Measurements from ENCODE around the gene LRRC55. TPM values are rescaled to one million over a fixed set of nuclear protein-coding genes. Genes with fewer than 3 reads are reported as not detected.

The LRRC55 gene
- total RNA-seq, 1 donor from 2014 or later: not detected

DNA sequence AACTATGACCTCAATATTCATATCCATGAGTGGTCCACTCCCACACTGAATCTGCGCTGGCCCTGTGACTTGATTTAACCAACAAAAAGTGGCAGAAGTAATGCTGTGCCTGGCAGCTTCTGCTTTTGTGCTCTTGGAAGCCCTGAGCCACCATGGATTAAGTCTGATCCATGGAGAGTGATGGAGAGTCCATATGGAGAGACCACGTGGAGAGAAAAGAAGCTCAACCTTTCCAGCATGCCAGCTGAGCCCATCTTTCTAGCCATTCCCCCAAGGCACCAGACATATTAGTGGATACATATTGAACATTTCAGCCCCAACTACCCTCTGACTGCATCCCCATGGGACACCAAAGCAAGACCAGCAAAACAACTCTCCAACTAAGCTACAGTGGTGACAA lies 16.0 kb downstream of the LRRC55 start:
- no peak overlapping the region for H3K27ac Mint-ChIP-seq (ENCODE audit: unreplicated experiment)
- peaks cover 11% of the 10 kb centered on the region for H3K27me3 Mint-ChIP-seq (ENCODE audit: unreplicated experiment)
- H3K36me3 Mint-ChIP-seq (ENCODE audit: unreplicated experiment): no peaks in the 10 kb centered on the region
- TF ChIP-seq, protein P1, sequence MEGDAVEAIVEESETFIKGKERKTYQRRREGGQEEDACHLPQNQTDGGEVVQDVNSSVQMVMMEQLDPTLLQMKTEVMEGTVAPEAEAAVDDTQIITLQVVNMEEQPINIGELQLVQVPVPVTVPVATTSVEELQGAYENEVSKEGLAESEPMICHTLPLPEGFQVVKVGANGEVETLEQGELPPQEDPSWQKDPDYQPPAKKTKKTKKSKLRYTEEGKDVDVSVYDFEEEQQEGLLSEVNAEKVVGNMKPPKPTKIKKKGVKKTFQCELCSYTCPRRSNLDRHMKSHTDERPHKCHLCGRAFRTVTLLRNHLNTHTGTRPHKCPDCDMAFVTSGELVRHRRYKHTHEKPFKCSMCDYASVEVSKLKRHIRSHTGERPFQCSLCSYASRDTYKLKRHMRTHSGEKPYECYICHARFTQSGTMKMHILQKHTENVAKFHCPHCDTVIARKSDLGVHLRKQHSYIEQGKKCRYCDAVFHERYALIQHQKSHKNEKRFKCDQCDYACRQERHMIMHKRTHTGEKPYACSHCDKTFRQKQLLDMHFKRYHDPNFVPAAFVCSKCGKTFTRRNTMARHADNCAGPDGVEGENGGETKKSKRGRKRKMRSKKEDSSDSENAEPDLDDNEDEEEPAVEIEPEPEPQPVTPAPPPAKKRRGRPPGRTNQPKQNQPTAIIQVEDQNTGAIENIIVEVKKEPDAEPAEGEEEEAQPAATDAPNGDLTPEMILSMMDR (IDR thresholded peaks at IDR 0.05): no peak
- no peaks in the 10 kb centered on the region for H3K9me3 Mint-ChIP-seq (ENCODE audit: unreplicated experiment)
- no peak for DNase-seq (ENCODE audit: extremely low spot score, unreplicated experiment)
- H3K4me1 Mint-ChIP-seq (ENCODE audit: unreplicated experiment): no peaks in the 10 kb centered on the region
- H3K4me3 Mint-ChIP-seq (ENCODE audit: unreplicated experiment): no peak overlapping the region

DNA sequence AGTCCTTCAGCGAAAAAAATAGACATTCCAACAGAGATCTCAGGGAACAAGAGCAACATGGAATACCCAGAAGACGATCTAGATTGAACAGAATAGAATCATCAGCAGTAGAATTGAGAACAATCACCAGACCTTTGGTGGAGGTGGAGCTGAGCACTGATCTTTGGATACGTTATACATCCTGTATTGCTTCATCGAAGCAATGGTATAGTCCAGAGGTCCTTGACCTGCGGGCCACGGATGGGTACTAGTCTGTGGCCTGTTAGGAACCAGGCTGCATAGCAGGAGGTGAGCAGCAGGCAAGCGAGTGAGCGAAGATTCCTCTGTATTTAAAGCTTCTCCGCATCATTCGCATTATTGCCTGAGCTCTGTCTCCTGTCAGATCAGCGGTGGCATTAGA lies 17.6 kb downstream of the LRRC55 start:
- Mint-ChIP-seq H3K27ac (ENCODE audit: unreplicated experiment) (no peak overlapping the region), H3K4me3 (ENCODE audit: unreplicated experiment) (no peak overlapping the region), H3K4me1 (ENCODE audit: unreplicated experiment) (no peaks in the 10 kb centered on the region), H3K36me3 (ENCODE audit: unreplicated experiment) (no peaks in the 10 kb centered on the region), H3K27me3 (ENCODE audit: unreplicated experiment) (peaks cover 16% of the 10 kb centered on the region), H3K9me3 (ENCODE audit: unreplicated experiment) (no peaks in the 10 kb centered on the region)
- TF ChIP-seq, protein P1 (IDR thresholded peaks at IDR 0.05): no peak
- no peak for DNase-seq (ENCODE audit: extremely low spot score, unreplicated experiment)

DNA sequence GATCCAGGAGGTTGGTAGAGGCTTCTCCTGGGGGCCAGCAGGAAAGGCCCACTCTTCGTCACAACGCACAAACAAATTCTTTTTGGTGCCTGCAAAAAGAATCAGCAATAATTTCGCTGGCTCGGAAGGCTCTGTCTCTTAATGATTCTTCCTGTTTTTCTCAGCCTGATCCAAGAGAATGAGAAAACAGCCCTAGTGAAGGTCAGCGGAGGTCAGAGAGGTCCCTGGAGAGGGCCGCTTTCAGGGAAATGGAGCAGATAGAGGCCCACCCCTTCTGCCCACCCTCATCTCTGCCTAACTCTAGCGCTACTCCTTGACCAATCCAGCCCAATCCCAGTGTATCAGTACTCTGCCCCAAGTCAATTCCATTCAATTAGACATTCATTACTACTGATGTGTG lies 19.2 kb downstream of the LRRC55 start:
- TF ChIP-seq, protein P1 (IDR thresholded peaks at IDR 0.05): no peak
- no peaks in the 10 kb centered on the region for H3K9me3 Mint-ChIP-seq (ENCODE audit: unreplicated experiment)

DNA sequence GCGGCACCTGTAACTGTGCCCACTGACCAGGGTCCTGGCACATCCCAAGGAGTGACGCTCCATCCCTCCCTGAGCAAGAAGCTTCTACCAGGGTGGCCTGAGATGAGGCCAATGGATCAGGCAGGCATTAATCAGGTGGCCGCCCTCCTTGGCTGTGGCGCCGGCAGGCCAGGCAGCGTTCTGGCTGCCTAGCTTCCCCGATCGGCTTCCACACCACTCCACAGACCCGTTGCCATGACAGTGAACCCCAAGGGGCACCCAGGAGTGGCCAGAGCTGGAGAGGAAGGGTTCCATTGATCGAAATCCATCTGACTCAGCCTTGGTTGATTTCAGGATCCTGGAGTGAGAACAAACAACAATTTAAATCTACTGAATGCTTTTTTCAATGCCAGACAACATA lies 20.5 kb downstream of the LRRC55 start:
- TF ChIP-seq, protein P1 (IDR thresholded peaks at IDR 0.05): no peak
- Mint-ChIP-seq H3K4me1 (ENCODE audit: unreplicated experiment) (no peaks in the 10 kb centered on the region), H3K27ac (ENCODE audit: unreplicated experiment) (no peak overlapping the region), H3K27me3 (ENCODE audit: unreplicated experiment) (peaks cover 20% of the 10 kb centered on the region), H3K4me3 (ENCODE audit: unreplicated experiment) (no peak overlapping the region), H3K36me3 (ENCODE audit: unreplicated experiment) (no peaks in the 10 kb centered on the region), H3K9me3 (ENCODE audit: unreplicated experiment) (no peaks in the 10 kb centered on the region)
- no peak for DNase-seq (ENCODE audit: extremely low spot score, unreplicated experiment)

More for the DNA sequence above, 19.2 kb downstream of the LRRC55 start:
- no peaks in the 10 kb centered on the region for H3K36me3 Mint-ChIP-seq (ENCODE audit: unreplicated experiment)
- DNase-seq (ENCODE audit: extremely low spot score, unreplicated experiment): no peak
- H3K27ac Mint-ChIP-seq (ENCODE audit: unreplicated experiment): no peak overlapping the region
- H3K4me1 Mint-ChIP-seq (ENCODE audit: unreplicated experiment): no peaks in the 10 kb centered on the region
- H3K4me3 Mint-ChIP-seq (ENCODE audit: unreplicated experiment): no peak overlapping the region
- H3K27me3 Mint-ChIP-seq (ENCODE audit: unreplicated experiment): peaks cover 20% of the 10 kb centered on the region

DNA sequence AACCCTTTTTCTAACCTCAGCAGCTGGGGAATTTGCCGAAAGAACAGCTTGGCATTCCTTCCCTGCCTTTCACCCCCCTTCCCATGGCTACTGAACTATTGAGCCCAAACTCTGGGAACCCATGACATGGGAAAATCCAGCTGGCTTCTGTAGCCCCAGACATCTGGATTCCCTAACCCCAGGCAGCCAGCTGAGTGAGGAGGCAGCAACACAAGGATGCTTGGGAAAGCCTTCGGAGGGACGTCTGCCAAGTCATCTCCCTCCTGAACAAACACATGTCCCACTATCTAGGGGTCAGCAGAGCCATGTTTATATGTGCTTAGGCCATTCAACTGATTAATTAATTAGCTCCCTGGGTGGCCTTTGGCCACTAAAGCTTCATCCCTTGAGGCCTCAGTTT lies 21.6 kb downstream of the LRRC55 start:
- H3K4me1 Mint-ChIP-seq (ENCODE audit: unreplicated experiment): no peaks in the 10 kb centered on the region
- H3K27me3 Mint-ChIP-seq (ENCODE audit: unreplicated experiment): peaks cover 22% of the 10 kb centered on the region
- H3K36me3 Mint-ChIP-seq (ENCODE audit: unreplicated experiment): no peaks in the 10 kb centered on the region
- no peak overlapping the region for H3K4me3 Mint-ChIP-seq (ENCODE audit: unreplicated experiment)
- TF ChIP-seq, protein P1 (IDR thresholded peaks at IDR 0.05): no peak
- no peaks in the 10 kb centered on the region for H3K9me3 Mint-ChIP-seq (ENCODE audit: unreplicated experiment)
- H3K27ac Mint-ChIP-seq (ENCODE audit: unreplicated experiment): no peak overlapping the region
- no peak for DNase-seq (ENCODE audit: extremely low spot score, unreplicated experiment)
